Caco-2 (cell line): ENCODE data around the gene VKORC1L1. TPM values are rescaled to one million over a fixed set of nuclear protein-coding genes. Genes with fewer than 3 reads are reported as not detected.
"Not testable (repeated sequence)": the region's sequence is repeated elsewhere in the genome, so short reads cannot be mapped to it uniquely, and the experiment has no call there.

Source experiments
- BruUV-seq: library from RNA; stranded (reverse); fragments of 400-500 nt; replicated peaks from 2 replicates; lab custom pipeline; 2021; lab: Mats Ljungman, UMichigan
- CTCF ChIA-PET: fragments of 300-600 bp; sonication (Branson Sonifier 250); formaldehyde crosslinking; loops from one replicate; lab custom pipeline; 2022; ENCODE audit warnings: antibody characterized with exemption; lab: Charles Lee
- POLR2A ChIA-PET: fragments of 300-600 bp; sonication (Branson Sonifier 250); formaldehyde crosslinking; loops from one replicate; lab custom pipeline; 2022; ENCODE audit warnings: antibody characterized with exemption; lab: Charles Lee
- DNase-seq, 2 experiments: peaks; one replicate each; pipeline versions ENCODE4 v3.0.0 to v3.0.0-alpha.2; 2020 to 2022
- H3K27me3 ChIP-seq: replicated peaks from 2 replicates; pipeline ENCODE4 v1.6.0; 2011; ENCODE audit warnings: low read length; ENCODE audit not compliant: control insufficient read depth, insufficient read depth
- H3K36me3 ChIP-seq: 2 replicates; pipeline ENCODE4 v1.5.1; 2011; ENCODE audit warnings: low read length; ENCODE audit not compliant: control insufficient read depth, insufficient read depth
- H3K4me1 ChIP-seq: fragments of 250-450 bp; sonication (Bioruptor Pico); 2 replicates; pipeline ENCODE4 v1.5.1; 2020; ENCODE audit warnings: mild to moderate bottlenecking
- H3K4me3 ChIP-seq: 2 replicates; pipeline ENCODE4 v1.5.1; 2011; ENCODE audit warnings: low read depth, mild to moderate bottlenecking, control low read depth, low read length
- H3K9me3 ChIP-seq: fragments of 250-450 bp; sonication (Bioruptor Pico); 2 replicates; pipeline ENCODE4 v1.5.1; 2020; ENCODE audit warnings: mild to moderate bottlenecking, moderate library complexity
- H3K27ac Mint-ChIP-seq: one replicate; pipeline ENCODE4 v1.8.0; 2022; ENCODE audit warnings: mixed read lengths; ENCODE audit not compliant: unreplicated experiment
- H3K27me3 Mint-ChIP-seq: one replicate; pipeline ENCODE4 v1.8.0; 2022; ENCODE audit warnings: mixed read lengths; ENCODE audit not compliant: insufficient read depth, unreplicated experiment
- H3K36me3 Mint-ChIP-seq: one replicate; pipeline ENCODE4 v1.8.0; 2022; ENCODE audit warnings: mild to moderate bottlenecking, mixed read lengths; ENCODE audit not compliant: insufficient read depth, unreplicated experiment
- H3K4me1 Mint-ChIP-seq: one replicate; pipeline ENCODE4 v1.8.0; 2022; ENCODE audit warnings: low read depth, mixed read lengths; ENCODE audit not compliant: unreplicated experiment
- H3K4me3 Mint-ChIP-seq: one replicate; pipeline ENCODE4 v1.8.0; 2022; ENCODE audit warnings: mild to moderate bottlenecking, moderate library complexity, mixed read lengths; ENCODE audit not compliant: unreplicated experiment
- H3K9me3 Mint-ChIP-seq: one replicate; pipeline ENCODE4 v1.8.0; 2022; ENCODE audit warnings: mixed read lengths; ENCODE audit not compliant: unreplicated experiment
- CTCF ChIP-seq, 2 experiments: fragments of 200-600 bp in 1 of 2; IDR thresholded peaks; 1 replicate in 1 of 2; 2 replicates in 1 of 2; pipeline versions ENCODE4 v1.5.1 to v1.8.0; 2011 to 2022; ENCODE audit warnings: antibody characterized with exemption in 1 of 2, control low read depth in 1 of 2, inconsistent platforms in 1 of 2, low read depth in 1 of 2, low read length in 1 of 2, mild to moderate bottlenecking in 1 of 2, moderate library complexity in 1 of 2; ENCODE audit not compliant: insufficient read depth in 1 of 2, severe bottlenecking in 1 of 2, unreplicated experiment in 1 of 2
- intact Hi-C: fragments of 100-400 bp; cut with micrococcal nuclease; formaldehyde crosslinking; loops from one replicate; pipeline ENCODE4 v1.10.0; 2022; ENCODE audit not compliant: unreplicated experiment
- total RNA-seq: library from RNA; stranded (reverse); gene quantifications from 2 replicates; pipeline ENCODE4 v1.2.3, GENCODE V29; 2022

The VKORC1L1 gene
- total RNA-seq, 1 experiment from 2014 or later = 35.2 TPM

GRCh38 chr7:65892161-65892560, 19.3 kb downstream of the VKORC1L1 start:
- Histone ChIP-seq H3K27me3 (no peaks in the 10 kb centered on the region), H3K9me3 (no peaks in the 10 kb centered on the region)

GRCh38 chr7:65892835-65893234, 20.0 kb downstream of the VKORC1L1 start:
- intact Hi-C loops = no loop called here
- Mint-ChIP-seq H3K4me1 (no peaks in the 10 kb centered on the region), H3K27ac (no peak overlapping the region), H3K9me3 (no peaks in the 10 kb centered on the region), H3K27me3 (no peaks in the 10 kb centered on the region), H3K4me3 (no peak overlapping the region), H3K36me3 (peaks cover 26% of the 10 kb centered on the region)
- BruUV-seq = no TSS peak
- no peak for DNase-seq
- H3K4me1 ChIP-seq = no peaks in the 10 kb centered on the region
- no peaks in the 10 kb centered on the region; the same call in 1 of the 2 replicates for H3K36me3 ChIP-seq
- H3K9me3 ChIP-seq = no peaks in the 10 kb centered on the region
- H3K4me3 ChIP-seq = no peak overlapping the region
- H3K27me3 ChIP-seq = no peaks in the 10 kb centered on the region
- no peak for TF ChIP-seq CTCF (IDR thresholded peaks at IDR 0.05; ENCODE audit: insufficient read depth in 1 of 2, low read depth in 1 of 2, low read length in 1 of 2, severe bottlenecking in 1 of 2, unreplicated experiment in 1 of 2)
- CTCF ChIA-PET = no interaction called here
- POLR2A ChIA-PET = no interaction called here

More at GRCh38 chr7:65892161-65892560, 19.3 kb downstream of the VKORC1L1 start:
- no peaks in the 10 kb centered on the region for H3K4me1 ChIP-seq
- no peaks in the 10 kb centered on the region; the same call in 1 of the 2 replicates for H3K36me3 ChIP-seq
- Mint-ChIP-seq H3K36me3 (peaks cover 21% of the 10 kb centered on the region), H3K27ac (no peak overlapping the region), H3K4me1 (no peaks in the 10 kb centered on the region), H3K4me3 (no peak overlapping the region), H3K27me3 (no peaks in the 10 kb centered on the region), H3K9me3 (no peaks in the 10 kb centered on the region)
- BruUV-seq = no TSS peak
- CTCF ChIA-PET = no interaction called here
- intact Hi-C loops = no loop called here
- POLR2A ChIA-PET = no interaction called here
- TF ChIP-seq CTCF (IDR thresholded peaks at IDR 0.05; ENCODE audit: insufficient read depth in 1 of 2, low read depth in 1 of 2, low read length in 1 of 2, severe bottlenecking in 1 of 2, unreplicated experiment in 1 of 2) = no peak
- no peak for DNase-seq
- no peak overlapping the region for H3K4me3 ChIP-seq

- no peak overlapping the region for H3K4me3 Mint-ChIP-seq
- no peaks in the 10 kb centered on the region for H3K4me1 ChIP-seq
- no peak overlapping the region for H3K27ac Mint-ChIP-seq
- no peaks in the 10 kb centered on the region for H3K4me1 Mint-ChIP-seq
- H3K36me3 Mint-ChIP-seq = peaks cover 26% of the 10 kb centered on the region
- H3K36me3 ChIP-seq = no peaks in the 10 kb centered on the region; the same call in 1 of the 2 replicates
- H3K4me3 ChIP-seq = no peak overlapping the region
- BruUV-seq = no TSS peak
- H3K27me3 Mint-ChIP-seq = no peaks in the 10 kb centered on the region
- H3K9me3 Mint-ChIP-seq = peaks cover 10% of the 10 kb centered on the region
- no peak for DNase-seq
- ChIA-PET POLR2A (no interaction called here), CTCF (no interaction called here)
- H3K27me3 ChIP-seq = no peaks in the 10 kb centered on the region
- TF ChIP-seq CTCF (IDR thresholded peaks at IDR 0.05; ENCODE audit: insufficient read depth in 1 of 2, low read depth in 1 of 2, low read length in 1 of 2, severe bottlenecking in 1 of 2, unreplicated experiment in 1 of 2) = no peak
- H3K9me3 ChIP-seq = no peaks in the 10 kb centered on the region
- intact Hi-C loops = no loop called here
Observed at GRCh38 chr7:65896279-65896870, 23.5 kb downstream of the VKORC1L1 start.

GRCh38 chr7:65897289-65897688, 24.4 kb downstream of the VKORC1L1 start:
- CTCF ChIA-PET, H3K27me3 Mint-ChIP-seq, H3K27ac Mint-ChIP-seq, H3K27me3 ChIP-seq, POLR2A ChIA-PET, BruUV-seq, H3K4me3 ChIP-seq, H3K4me3 Mint-ChIP-seq, DNase-seq, H3K9me3 ChIP-seq, H3K36me3 ChIP-seq, H3K4me1 ChIP-seq, intact Hi-C loops, H3K4me1 Mint-ChIP-seq: not testable (repeated sequence)
- Mint-ChIP-seq H3K36me3 (peaks cover 22% of the 10 kb centered on the region), H3K9me3 (peaks cover 18% of the 10 kb centered on the region)

GRCh38 chr7:65898677-65899447, 26.0 kb downstream of the VKORC1L1 start:
- H3K4me1 Mint-ChIP-seq, H3K27me3 ChIP-seq, CTCF ChIA-PET, H3K4me3 Mint-ChIP-seq, H3K27me3 Mint-ChIP-seq, BruUV-seq, H3K9me3 ChIP-seq, DNase-seq, H3K4me3 ChIP-seq, H3K36me3 ChIP-seq, H3K4me1 ChIP-seq, POLR2A ChIA-PET, H3K27ac Mint-ChIP-seq, intact Hi-C loops: not testable (repeated sequence)
- Mint-ChIP-seq H3K9me3 (peaks cover 28% of the 10 kb centered on the region), H3K36me3 (peaks cover 30% of the 10 kb centered on the region)
